A549 (cell line): ENCODE results near the gene ABCC1. TPM values are rescaled to one million over a fixed set of nuclear protein-coding genes. Genes with fewer than 3 reads are reported as not detected.

Experiments
- ATAC-seq, 2 experiments: fragments of 200-7000 bp in 1 of 2; fragments of >200 bp in 1 of 2; cut with Nextera tagmentation in 1 of 2; cut with Tn5 transposase in 1 of 2; 3 replicates each; pipeline versions ENCODE4 v1.8.0 to v1.9.1; 2018 to 2020; ENCODE audit warnings: mild to moderate bottlenecking in 1 of 2, moderate library complexity in 1 of 2
- CTCF ChIA-PET: fragments of 300-600 bp; sonication (Branson Sonifier 250); formaldehyde crosslinking; extraction: SDS; loops from one replicate; lab custom pipeline; 2021; ENCODE audit warnings: antibody characterized with exemption, inconsistent platforms; lab: Yijun Ruan, JAX
- POLR2A ChIA-PET: fragments of 350-600 bp; formaldehyde crosslinking; extraction: SDS; loops from one replicate; lab custom pipeline; 2021; ENCODE audit warnings: antibody characterized with exemption, inconsistent platforms; lab: Yijun Ruan, JAX
- DNase-seq, 2 experiments: peaks; one replicate each; pipeline versions ENCODE4 v3.0.0 to v3.0.0-alpha.2; 2011 to 2016; ENCODE audit warnings: low read depth in 1 of 2, low spot score in 1 of 2
- FAIRE-seq: peaks from 2 replicates; lab custom pipeline; 2011; peaks lifted over from hg19 to GRCh38; lab: Jason Lieb, UNC
- H3K27ac ChIP-seq, 2 experiments: fragments of >200 bp; sonication (Bioruptor Twin); formaldehyde crosslinking; 3 replicates each; pipeline ENCODE4 v1.5.1; 2016 to 2017
- H3K4me1 ChIP-seq: fragments of >200 bp; sonication (Bioruptor Twin); formaldehyde crosslinking; 3 replicates; pipeline ENCODE4 v1.6.1; 2016
- H3K4me2 ChIP-seq: fragments of >200 bp; sonication (Bioruptor Twin); formaldehyde crosslinking; 3 replicates; pipeline ENCODE4 v1.6.1; 2016
- H3K4me3 ChIP-seq: fragments of >200 bp; sonication (Bioruptor Twin); formaldehyde crosslinking; 3 replicates; pipeline ENCODE4 v1.5.1; 2016
- H3K9me3 ChIP-seq: fragments of >200 bp; sonication (Bioruptor Twin); formaldehyde crosslinking; 3 replicates; pipeline ENCODE4 v1.6.1; 2016
- CBX2 ChIP-seq: fragments of 200-600 bp; sonication (generic); IDR thresholded peaks from 2 replicates; pipeline ENCODE4 v1.6.1; 2016; ENCODE audit warnings: low read depth, mild to moderate bottlenecking, borderline replicate concordance
- CEBPB ChIP-seq, 2 experiments: fragments of >200 bp in 1 of 2; sonication (Bioruptor Twin) in 1 of 2; formaldehyde crosslinking in 1 of 2; IDR thresholded peaks; 2 replicates each; pipeline ENCODE4 v1.6.1; 2012 to 2016
- CTCF ChIP-seq: fragments of >200 bp; sonication (Bioruptor Twin); formaldehyde crosslinking; IDR thresholded peaks from 3 replicates; pipeline ENCODE4 v1.5.1; 2016
- E2F6 ChIP-seq: IDR thresholded peaks from 2 replicates; pipeline ENCODE4 v1.6.1; 2012; ENCODE audit warnings: low read depth, borderline replicate concordance
- EHF ChIP-seq: fragments of 250-450 bp; sonication (Bioruptor Pico); IDR thresholded peaks from 2 replicates; pipeline ENCODE4 v1.5.0; 2020; ENCODE audit warnings: mild to moderate bottlenecking
- EHMT2 ChIP-seq: fragments of 200-600 bp; sonication (generic); IDR thresholded peaks from 2 replicates; pipeline ENCODE4 v1.6.1; 2016; ENCODE audit warnings: antibody characterized with exemption, low read depth, mild to moderate bottlenecking, moderate library complexity
- EP300 ChIP-seq, 2 experiments: fragments of >200 bp; sonication (Bioruptor Twin); formaldehyde crosslinking; IDR thresholded peaks; 2 replicates in 1 of 2; 3 replicates in 1 of 2; pipeline ENCODE4 v1.6.1; 2016 to 2017
- ESRRA ChIP-seq: fragments of 150-350 bp; IDR thresholded peaks from 2 replicates; pipeline ENCODE4 v1.6.1; 2014; ENCODE audit warnings: mild to moderate bottlenecking, low read length, borderline replicate concordance
- FOSB ChIP-seq: fragments of 250-450 bp; sonication (Bioruptor Pico); IDR thresholded peaks from 2 replicates; pipeline ENCODE4 v1.5.0; 2020; ENCODE audit warnings: mild to moderate bottlenecking, moderate library complexity
- FOSL2 ChIP-seq, 2 experiments: fragments of 450-650 bp in 1 of 2; fragments of >200 bp in 1 of 2; sonication (Bioruptor Twin) in 1 of 2; formaldehyde crosslinking; IDR thresholded peaks; 2 replicates each; pipeline versions ENCODE4 v1.5.0 to v1.6.1; 2016 to 2020; ENCODE audit warnings: mild to moderate bottlenecking in 1 of 2, moderate library complexity in 1 of 2
- FOXS1 ChIP-seq: fragments of 250-450 bp; sonication (Bioruptor Pico); IDR thresholded peaks from 2 replicates; pipeline ENCODE4 v1.5.0; 2020; ENCODE audit warnings: mild to moderate bottlenecking, moderate library complexity
- GATA3 ChIP-seq: IDR thresholded peaks from 2 replicates; pipeline ENCODE4 v1.6.1; 2012; ENCODE audit warnings: borderline replicate concordance
- HEYL ChIP-seq: fragments of 250-450 bp; sonication (Bioruptor Pico); IDR thresholded peaks from 2 replicates; pipeline ENCODE4 v1.8.0; 2021; ENCODE audit warnings: mild to moderate bottlenecking, moderate library complexity
- HOXA7 ChIP-seq: fragments of 250-450 bp; sonication (Bioruptor Pico); IDR thresholded peaks from 2 replicates; pipeline ENCODE4 v1.5.0; 2020; ENCODE audit warnings: mild to moderate bottlenecking, moderate library complexity
- HOXB13 ChIP-seq: fragments of 250-450 bp; sonication (Bioruptor Pico); IDR thresholded peaks from 2 replicates; pipeline ENCODE4 v1.5.0; 2020; ENCODE audit warnings: low read depth, mild to moderate bottlenecking, moderate library complexity
- HOXB5 ChIP-seq: fragments of 250-450 bp; sonication (Bioruptor Pico); IDR thresholded peaks from 2 replicates; pipeline ENCODE4 v1.5.0; 2020; ENCODE audit warnings: mild to moderate bottlenecking, moderate library complexity
- JUN ChIP-seq, 2 experiments: fragments of >200 bp; sonication (Bioruptor Twin); formaldehyde crosslinking; IDR thresholded peaks; 2 replicates in 1 of 2; 3 replicates in 1 of 2; pipeline ENCODE4 v1.6.1; 2016 to 2017
- KDM1A ChIP-seq: fragments of 200-600 bp; sonication (generic); IDR thresholded peaks from 2 replicates; pipeline ENCODE4 v1.6.1; 2016; ENCODE audit warnings: low read depth, mild to moderate bottlenecking
- MAFK ChIP-seq: fragments of 450-650 bp; IDR thresholded peaks from 2 replicates; pipeline ENCODE4 v1.6.1; 2014; ENCODE audit not compliant: partially characterized antibody
- MAX ChIP-seq: IDR thresholded peaks from 2 replicates; pipeline ENCODE4 v1.6.1; 2012
- MYC ChIP-seq: IDR thresholded peaks from 2 replicates; pipeline ENCODE4 v1.6.1; 2012; ENCODE audit warnings: mild to moderate bottlenecking, inconsistent platforms, low read length, improper control_type of control experiment, borderline replicate concordance
- NFE2L2 ChIP-seq: fragments of 150-350 bp; conservative IDR thresholded peaks from 2 replicates; pipeline ENCODE4 v1.6.1; 2014; ENCODE audit warnings: low read length
- PHF8 ChIP-seq: fragments of 200-600 bp; sonication (generic); IDR thresholded peaks from 2 replicates; pipeline ENCODE4 v1.6.1; 2016; ENCODE audit warnings: low read depth, mild to moderate bottlenecking, antibody characterized with exemption, moderate library complexity, borderline replicate concordance
- POLR2AphosphoS2 ChIP-seq: conservative IDR thresholded peaks from 2 replicates; pipeline ENCODE4 v1.6.1; 2012; ENCODE audit warnings: low read length, improper control_type of control experiment, inconsistent platforms
- RAD21 ChIP-seq, 2 experiments: fragments of >200 bp in 1 of 2; sonication (Bioruptor Twin) in 1 of 2; formaldehyde crosslinking in 1 of 2; IDR thresholded peaks in 1 of 2; conservative IDR thresholded peaks in 1 of 2; 2 replicates in 1 of 2; 3 replicates in 1 of 2; pipeline ENCODE4 v1.6.1; 2012 to 2018; ENCODE audit warnings: inconsistent platforms in 1 of 2
- RARB ChIP-seq: fragments of 250-450 bp; sonication (Bioruptor Pico); IDR thresholded peaks from 2 replicates; pipeline ENCODE4 v1.8.0; 2021; ENCODE audit warnings: mild to moderate bottlenecking, moderate library complexity
- TP53 ChIP-seq: fragments of 250-450 bp; sonication (Bioruptor Pico); IDR thresholded peaks from 2 replicates; pipeline ENCODE4 v1.5.0; 2021; ENCODE audit warnings: mild to moderate bottlenecking, moderate library complexity
- ZC3H11A ChIP-seq: fragments of 450-650 bp; IDR thresholded peaks from 2 replicates; pipeline ENCODE4 v1.6.1; 2014; ENCODE audit warnings: antibody characterized with exemption, mild to moderate bottlenecking
- WGBS: methylation state at CpG from one replicate; pipeline ENCODE4 v1.1.6; 2017; ENCODE audit errors: missing lambda C conversion rate; 5-methylcytosine and 5-hydroxymethylcytosine counted together
- polyA plus RNA-seq, 4 experiments: library from polyadenylated mRNA; depleted of rRNA in 3 of 4; stranded (reverse); fragments of >200 nt; fragmentation: RNase III in 1 of 4; extraction: RNeasy Plus Mini Kit Qiagen cat#74134 plus additional on column Dnase treatment in 1 of 4; gene quantifications; 2 replicates in 3 of 4; 3 replicates in 1 of 4; pipeline ENCODE4 v1.2.3, GENCODE V29; 2011 to 2017
- TF ChIP-seq, protein P1 (sequence below): fragments of 200-600 bp; sonication (generic); IDR thresholded peaks from 2 replicates; pipeline ENCODE4 v1.6.1; 2016; ENCODE audit warnings: antibody characterized with exemption, mild to moderate bottlenecking, moderate library complexity
- TF ChIP-seq, protein P2 (sequence below): IDR thresholded peaks from 2 replicates; pipeline ENCODE4 v1.6.1; 2012
- TF ChIP-seq, protein P3 (sequence below): fragments of 250-450 bp; sonication (Bioruptor Pico); IDR thresholded peaks from 2 replicates; pipeline ENCODE4 v1.5.0; 2020; ENCODE audit warnings: low read depth, mild to moderate bottlenecking, moderate library complexity

Gene ABCC1
- polyA plus RNA-seq, 2 of the 4 experiments (the other 2 are of a cell fraction), result 56.5 to 93.8 TPM

DNA sequence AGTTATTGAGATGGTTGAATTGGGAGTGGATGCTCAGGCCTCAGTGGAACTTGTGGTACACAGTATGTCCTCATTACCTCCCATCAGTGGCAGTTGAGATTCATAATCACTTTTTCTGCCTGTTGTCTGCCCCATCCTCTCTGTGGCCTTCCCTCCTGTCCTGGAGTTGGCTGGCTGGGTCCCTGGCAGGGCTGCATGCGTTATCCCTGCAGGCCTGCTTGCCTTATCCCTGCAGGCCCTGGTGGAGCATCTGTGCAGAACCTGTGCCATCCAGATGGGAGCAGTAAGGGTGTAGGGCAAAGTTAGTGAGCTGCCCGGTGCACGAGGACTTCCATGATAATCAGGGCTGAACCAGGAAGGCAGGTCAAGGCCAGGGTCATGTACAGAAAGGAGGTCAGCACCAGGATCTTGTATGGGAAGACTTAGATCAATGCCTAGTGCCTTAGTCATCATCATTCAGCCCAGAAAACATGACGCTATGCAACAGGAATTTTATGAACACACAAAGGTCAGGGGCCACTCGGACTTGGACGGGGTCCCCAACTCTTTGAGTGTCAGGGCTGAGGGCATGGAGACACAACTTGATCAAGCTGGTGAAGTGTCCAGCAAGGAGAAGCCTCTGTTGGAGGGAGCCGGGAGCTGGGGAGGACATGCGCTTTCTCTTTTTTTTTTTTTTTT, 47.2 kb downstream of the ABCC1 start:
- H3K27ac ChIP-seq, result peak overlapping the region; percentile 85 to 97
- WGBS, result 2% methylated on average over 8 of the region's 8 CpGs
- ATAC-seq, result peak; percentile 77 to 83
- H3K9me3 ChIP-seq, result no peaks in the 10 kb centered on the region
- ChIA-PET CTCF (interaction anchor here (0.7 to 3.3 kb wide), 9 partner anchors 13 to 219 kb away, joined by 3 to 13 read pairs (median 4); no protein-coding TSS in a partner anchor), POLR2A (interaction anchor here (0.7 to 1.1 kb wide), 2 partner anchors 26 to 108 kb away, joined by 3 to 4 read pairs; partner anchors contain the start of gene CEP20)
- FAIRE-seq, result peak; percentile 51
- peaks cover 85% of the 10 kb centered on the region for H3K4me1 ChIP-seq
- no peak overlapping the region for H3K4me3 ChIP-seq
- H3K4me2 ChIP-seq, result peak overlapping the region; percentile 70
- peak; percentile 88 to 94 for DNase-seq
- TF ChIP-seq FOSL2 (IDR thresholded peaks at IDR 0.05), result peak; percentile 79
- peak; percentile 93 for TF ChIP-seq FOSL2 (CRISPR knock-in tag; IDR thresholded peaks at IDR 0.05)
- 0 out of 2 replicates have a peak, but pooled peaks have one; percentile 70 for TF ChIP-seq HOXB5
- TF ChIP-seq MAFK, result peak; percentile 44
- TF ChIP-seq FOXS1 (CRISPR knock-in tag), result 0 out of 2 replicates have a peak, but pooled peaks have one; percentile 47
- TF ChIP-seq CTCF, result no peak
- TF ChIP-seq POLR2AphosphoS2, result no peak
- TF ChIP-seq TP53 (CRISPR knock-in tag), result no peak
- TF ChIP-seq RAD21 (conservative IDR thresholded peaks at IDR 0.05 in 1 of 2, IDR thresholded peaks at IDR 0.05 in 1 of 2), result peak; percentile 53 to 60; a peak in 4 of 5 replicates
- TF ChIP-seq, protein P1, sequence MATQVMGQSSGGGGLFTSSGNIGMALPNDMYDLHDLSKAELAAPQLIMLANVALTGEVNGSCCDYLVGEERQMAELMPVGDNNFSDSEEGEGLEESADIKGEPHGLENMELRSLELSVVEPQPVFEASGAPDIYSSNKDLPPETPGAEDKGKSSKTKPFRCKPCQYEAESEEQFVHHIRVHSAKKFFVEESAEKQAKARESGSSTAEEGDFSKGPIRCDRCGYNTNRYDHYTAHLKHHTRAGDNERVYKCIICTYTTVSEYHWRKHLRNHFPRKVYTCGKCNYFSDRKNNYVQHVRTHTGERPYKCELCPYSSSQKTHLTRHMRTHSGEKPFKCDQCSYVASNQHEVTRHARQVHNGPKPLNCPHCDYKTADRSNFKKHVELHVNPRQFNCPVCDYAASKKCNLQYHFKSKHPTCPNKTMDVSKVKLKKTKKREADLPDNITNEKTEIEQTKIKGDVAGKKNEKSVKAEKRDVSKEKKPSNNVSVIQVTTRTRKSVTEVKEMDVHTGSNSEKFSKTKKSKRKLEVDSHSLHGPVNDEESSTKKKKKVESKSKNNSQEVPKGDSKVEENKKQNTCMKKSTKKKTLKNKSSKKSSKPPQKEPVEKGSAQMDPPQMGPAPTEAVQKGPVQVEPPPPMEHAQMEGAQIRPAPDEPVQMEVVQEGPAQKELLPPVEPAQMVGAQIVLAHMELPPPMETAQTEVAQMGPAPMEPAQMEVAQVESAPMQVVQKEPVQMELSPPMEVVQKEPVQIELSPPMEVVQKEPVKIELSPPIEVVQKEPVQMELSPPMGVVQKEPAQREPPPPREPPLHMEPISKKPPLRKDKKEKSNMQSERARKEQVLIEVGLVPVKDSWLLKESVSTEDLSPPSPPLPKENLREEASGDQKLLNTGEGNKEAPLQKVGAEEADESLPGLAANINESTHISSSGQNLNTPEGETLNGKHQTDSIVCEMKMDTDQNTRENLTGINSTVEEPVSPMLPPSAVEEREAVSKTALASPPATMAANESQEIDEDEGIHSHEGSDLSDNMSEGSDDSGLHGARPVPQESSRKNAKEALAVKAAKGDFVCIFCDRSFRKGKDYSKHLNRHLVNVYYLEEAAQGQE, result no peak
- TF ChIP-seq, protein P2, sequence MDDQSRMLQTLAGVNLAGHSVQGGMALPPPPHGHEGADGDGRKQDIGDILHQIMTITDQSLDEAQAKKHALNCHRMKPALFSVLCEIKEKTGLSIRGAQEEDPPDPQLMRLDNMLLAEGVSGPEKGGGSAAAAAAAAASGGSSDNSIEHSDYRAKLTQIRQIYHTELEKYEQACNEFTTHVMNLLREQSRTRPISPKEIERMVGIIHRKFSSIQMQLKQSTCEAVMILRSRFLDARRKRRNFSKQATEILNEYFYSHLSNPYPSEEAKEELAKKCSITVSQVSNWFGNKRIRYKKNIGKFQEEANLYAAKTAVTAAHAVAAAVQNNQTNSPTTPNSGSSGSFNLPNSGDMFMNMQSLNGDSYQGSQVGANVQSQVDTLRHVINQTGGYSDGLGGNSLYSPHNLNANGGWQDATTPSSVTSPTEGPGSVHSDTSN, result 0 out of 2 replicates have a peak, but pooled peaks have one; percentile 65
- peak; percentile 85 for TF ChIP-seq RARB (CRISPR knock-in tag)
- TF ChIP-seq PHF8, result no peak
- peak; percentile 94 for TF ChIP-seq MAX
- TF ChIP-seq NFE2L2, result no peak
- TF ChIP-seq E2F6, result no peak; the same call in 1 of the 2 replicates
- TF ChIP-seq CEBPB (IDR thresholded peaks at IDR 0.05), result peak; percentile 12 to 79; a peak in 2 of 4 replicates
- TF ChIP-seq ZC3H11A, result no peak
- peak; percentile 71; the same call in 1 of the 2 replicates for TF ChIP-seq ESRRA
- peak; percentile 73 for TF ChIP-seq EHF (CRISPR knock-in tag)
- peak; percentile 92; the same call in 1 of the 2 replicates for TF ChIP-seq GATA3
- TF ChIP-seq MYC, result 0 out of 2 replicates have a peak, but pooled peaks have one; percentile 40
- 0 out of 2 replicates have a peak, but pooled peaks have one; percentile 42 for TF ChIP-seq HOXA7 (CRISPR knock-in tag)
- 0 out of 2 replicates have a peak, but pooled peaks have one; percentile 49 for TF ChIP-seq FOSB (CRISPR knock-in tag)
- no peak for TF ChIP-seq HEYL (CRISPR knock-in tag)
- no peak for TF ChIP-seq CBX2
- no peak for TF ChIP-seq KDM1A
- peak in 1 of 2 experiments; percentile 68; a peak in 3 of 5 replicates for TF ChIP-seq JUN (IDR thresholded peaks at IDR 0.05)
- TF ChIP-seq EP300 (IDR thresholded peaks at IDR 0.05), result peak; percentile 36 to 61; a peak in 2 of 5 replicates
- peak; percentile 82; the same call in 1 of the 2 replicates for TF ChIP-seq HOXB13 (CRISPR knock-in tag)
- TF ChIP-seq EHMT2, result no peak
- TF ChIP-seq, protein P3, sequence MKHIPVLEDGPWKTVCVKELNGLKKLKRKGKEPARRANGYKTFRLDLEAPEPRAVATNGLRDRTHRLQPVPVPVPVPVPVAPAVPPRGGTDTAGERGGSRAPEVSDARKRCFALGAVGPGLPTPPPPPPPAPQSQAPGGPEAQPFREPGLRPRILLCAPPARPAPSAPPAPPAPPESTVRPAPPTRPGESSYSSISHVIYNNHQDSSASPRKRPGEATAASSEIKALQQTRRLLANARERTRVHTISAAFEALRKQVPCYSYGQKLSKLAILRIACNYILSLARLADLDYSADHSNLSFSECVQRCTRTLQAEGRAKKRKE (CRISPR knock-in tag), result peak; percentile 40; the same call in 1 of the 2 replicates
